ENCODE results near the gene EGFLAM. TPM values are rescaled to one million over a fixed set of nuclear protein-coding genes. Genes with fewer than 3 reads are reported as not detected.

The EGFLAM gene
- total and polyA plus RNA-seq, 10 of the 15 experiments (the other 5 are each of a cell fraction or from before 2014, with no cell fraction given), result 0.37 TPM; not detected in 9

- ChIA-PET SMC1A (ENCODE audit: uncharacterized antibody, unreplicated experiment) (no interaction called here), RAD21 (ENCODE audit: unreplicated experiment) (no interaction called here), POLR2A (no interaction called here), CTCF (interaction anchor here (0.9 kb wide), 1 partner anchor 11 kb away, joined by 4 read pairs; no protein-coding TSS in a partner anchor)
- H4K20me1 ChIP-seq (ENCODE audit: control insufficient read depth, insufficient read depth), result no peaks in the 10 kb centered on the region
- H3K9ac ChIP-seq (ENCODE audit: control insufficient read depth, insufficient read depth, low read length), result no peak overlapping the region
- no peaks in the 10 kb centered on the region for H3K36me3 ChIP-seq (ENCODE audit: control insufficient read depth in 2 of 2, insufficient read depth in 2 of 2, low read length in 1 of 2)
- no peaks in the 10 kb centered on the region for H3K79me2 ChIP-seq (ENCODE audit: control insufficient read depth, insufficient read depth, low read length)
- H3K27ac ChIP-seq (ENCODE audit: control insufficient read depth, insufficient read depth), result no peak overlapping the region
- no peak overlapping the region for H3K4me3 ChIP-seq
- TF ChIP-seq CEBPB (IDR thresholded peaks at IDR 0.05; ENCODE audit: borderline replicate concordance in 1 of 2, low read depth in 2 of 2, low read length in 2 of 2) (no peak), RAD51 (IDR thresholded peaks at IDR 0.05) (no peak), NFXL1 (IDR thresholded peaks at IDR 0.05; ENCODE audit: borderline replicate concordance) (no peak), IKZF1 (conservative IDR thresholded peaks at IDR 0.05) (no peak), CHD4 (IDR thresholded peaks at IDR 0.05) (no peak), MAX (IDR thresholded peaks at IDR 0.05; ENCODE audit: low read depth, low read length) (no peak), MTA3 (IDR thresholded peaks at IDR 0.05; ENCODE audit: borderline replicate concordance, low read length) (no peak), BHLHE40 (IDR thresholded peaks at IDR 0.05; ENCODE audit: borderline replicate concordance in 1 of 2, low read depth in 2 of 2, low read length in 1 of 2) (no peak), FOXK2 (IDR thresholded peaks at IDR 0.05) (no peak), E2F4 (IDR thresholded peaks at IDR 0.05; ENCODE audit: low read depth, low read length) (no peak), IRF4 (IDR thresholded peaks at IDR 0.05; ENCODE audit: low read depth, low read length) (no peak)
- in situ Hi-C loops (cut with MboI), result no loop called here
- H3K4me2 ChIP-seq (ENCODE audit: control insufficient read depth, insufficient read depth), result no peak overlapping the region
- no peak overlapping the region for H2AFZ ChIP-seq (ENCODE audit: control insufficient read depth, low read depth, low read length)
- intact Hi-C loops (cut with micrococcal nuclease; ENCODE audit: unreplicated experiment), result no loop called here
- FAIRE-seq (no peak), DNase-seq (ENCODE audit: low read depth, low spot score) (no peak), ATAC-seq (no peak)
- H3K9me3 ChIP-seq (replicated peaks; ENCODE audit: control insufficient read depth, insufficient read depth, low read length), result no peaks in the 10 kb centered on the region
- no peaks in the 10 kb centered on the region; a peak in 1 of 4 replicates for H3K27me3 ChIP-seq (replicated peaks in 1 of 2; ENCODE audit: control insufficient read depth in 2 of 2, insufficient read depth in 2 of 2, low read length in 1 of 2)
- no TSS peak for BruUV-seq (replicated peaks)
- H3K4me1 ChIP-seq (ENCODE audit: control insufficient read depth, insufficient read depth, low read length), result no peaks in the 10 kb centered on the region
- 46% methylated on average over 15 of the region's 15 CpGs for WGBS (ENCODE audit: insufficient coverage, insufficient replicate concordance, low lambda C conversion rate, missing lambda C conversion rate)
These were observed 135.3 kb downstream of the EGFLAM start for GRCh38 chr5:38393636-38394035.

All from GM12878 (cell line).